HG03442 (cell line): ENCODE results near the gene PRPF18.

ENCODE experiments used
- ATAC-seq: cut with Tn5 transposase; IDR thresholded peaks from one replicate; pipeline ENCODE4 v1.9.1; 2021; ENCODE audit warnings: mild to moderate bottlenecking, moderate library complexity; ENCODE audit not compliant: unreplicated experiment

Gene PRPF18

GRCh38 chr10:13665516-13666262 is 78.9 kb downstream of the PRPF18 start:
- no peak for ATAC-seq

- no peak for ATAC-seq
Measured at GRCh38 chr10:13668126-13668525, 81.4 kb downstream of the PRPF18 start.

DNA sequence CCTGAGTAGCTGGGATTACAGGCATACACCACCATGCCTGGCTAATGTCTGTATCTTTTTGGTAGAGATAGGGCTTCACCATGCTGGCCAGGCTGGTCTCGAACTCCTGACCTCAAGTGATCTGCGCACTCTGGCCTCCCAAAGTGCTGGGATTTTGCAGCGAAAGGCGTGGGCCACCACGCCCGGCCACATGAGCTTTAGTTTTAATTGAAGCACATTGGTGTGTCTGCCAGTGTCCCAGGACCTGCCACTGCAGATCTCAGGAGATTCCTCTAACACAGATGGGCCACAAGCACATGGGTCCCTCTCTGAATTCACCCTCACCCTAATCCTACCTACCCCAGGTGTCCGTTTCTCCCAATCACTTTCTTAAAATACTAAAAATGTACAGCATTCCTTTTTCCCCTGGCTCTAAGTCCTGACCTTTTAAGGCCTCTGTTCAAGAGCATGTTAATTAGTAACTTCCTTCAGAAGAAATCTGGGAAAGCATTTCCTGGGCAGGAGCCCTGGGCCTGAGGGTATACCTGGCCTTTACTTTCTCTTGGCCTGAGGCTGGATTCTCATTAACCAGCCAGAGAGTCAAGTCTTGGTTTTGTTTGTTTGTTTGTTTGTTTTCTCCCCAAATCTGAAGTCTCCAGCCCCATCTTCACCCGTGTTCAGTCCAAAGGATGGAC is 82.6 kb downstream of the PRPF18 start:
- ATAC-seq = no peak

- ATAC-seq = no peak
Measured at GRCh38 chr10:13669901-13670300, 83.1 kb downstream of the PRPF18 start.

- no peak for ATAC-seq
Measured at GRCh38 chr10:13670311-13670710, 83.5 kb downstream of the PRPF18 start.

DNA sequence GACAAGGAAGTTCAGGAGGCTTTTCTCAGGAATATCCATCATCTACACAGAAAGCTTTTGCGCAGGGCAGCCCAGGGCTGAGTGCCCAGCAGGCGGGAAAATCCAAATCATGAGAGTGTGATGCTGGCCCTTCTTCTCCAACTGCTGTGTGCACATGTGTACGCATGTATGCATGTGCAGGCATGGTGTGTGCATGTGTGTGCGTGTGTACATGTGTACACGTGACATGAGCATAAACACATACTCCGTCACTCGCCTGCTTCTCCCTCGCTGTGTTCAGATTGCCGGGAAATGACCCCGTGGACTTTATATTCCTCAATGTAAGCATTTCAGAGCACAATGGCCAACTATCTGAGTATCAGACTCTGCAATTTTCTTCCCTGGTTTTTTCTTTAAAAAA is 85.1 kb downstream of the PRPF18 start:
- no peak for ATAC-seq

- no peak for ATAC-seq
Measured at GRCh38 chr10:13672548-13672947, 85.8 kb downstream of the PRPF18 start.

DNA sequence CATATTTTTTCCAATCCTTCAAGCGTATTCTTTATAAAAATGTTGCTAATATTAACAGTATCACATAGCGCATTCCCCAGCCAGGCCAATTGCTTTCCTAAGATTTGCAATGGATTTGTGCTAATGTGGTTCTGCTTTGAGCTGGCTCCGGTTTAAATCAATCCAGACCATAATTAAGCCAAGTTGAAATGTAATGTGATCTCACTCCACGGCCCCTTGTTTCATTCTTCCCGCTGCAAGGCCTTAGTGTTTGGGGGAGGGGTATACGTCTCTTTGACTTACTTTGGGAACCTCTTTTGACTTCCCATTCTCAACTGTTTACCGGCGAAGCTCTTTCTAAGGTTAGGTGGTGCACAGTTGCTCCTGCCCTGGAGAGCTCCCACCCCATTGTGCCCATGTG is 86.4 kb downstream of the PRPF18 start:
- no peak for ATAC-seq

DNA sequence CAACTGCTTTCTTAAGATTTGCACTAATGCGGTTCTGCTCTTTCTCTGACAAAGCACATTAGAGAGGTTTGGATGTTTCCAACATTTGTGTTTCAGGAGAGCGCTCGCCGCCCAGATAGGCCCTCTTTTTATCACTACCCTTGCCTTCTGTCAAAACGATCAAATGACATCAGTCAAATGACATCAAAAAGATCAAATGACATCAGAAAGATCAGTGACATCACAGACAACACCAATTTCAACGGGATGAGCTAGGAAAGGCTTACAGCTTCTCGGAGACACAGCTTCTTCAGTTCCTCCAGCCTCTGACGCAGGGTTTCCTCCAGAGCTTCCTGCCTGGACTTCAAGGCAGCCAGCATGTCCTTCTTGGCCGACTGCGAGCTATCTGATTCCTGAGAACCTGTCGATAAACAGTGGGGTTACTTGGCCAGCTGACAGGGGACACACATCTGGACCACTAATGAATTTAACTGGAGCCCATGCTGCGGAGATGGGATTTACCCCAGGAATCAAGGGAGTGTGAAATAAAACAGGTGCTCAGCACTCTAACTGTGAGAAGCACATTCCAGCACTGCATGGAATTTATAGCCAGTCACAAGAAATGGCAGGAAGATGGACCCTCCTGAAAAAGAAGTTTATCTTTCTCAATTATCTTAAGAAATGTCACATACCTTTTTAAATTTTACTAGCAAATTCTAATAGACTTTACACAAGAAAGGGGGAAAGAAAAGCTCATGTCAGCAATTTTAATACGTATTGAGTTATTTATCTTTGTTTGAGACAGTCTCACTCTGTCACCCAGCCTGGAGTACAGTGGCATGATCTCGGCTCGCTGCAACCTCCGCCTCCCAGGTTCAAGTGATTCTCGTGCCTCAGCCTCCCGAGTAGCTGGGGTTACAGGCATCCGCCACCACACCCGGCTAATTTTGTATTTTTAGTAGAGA is 88.2 kb downstream of the PRPF18 start:
- no peak for ATAC-seq

DNA sequence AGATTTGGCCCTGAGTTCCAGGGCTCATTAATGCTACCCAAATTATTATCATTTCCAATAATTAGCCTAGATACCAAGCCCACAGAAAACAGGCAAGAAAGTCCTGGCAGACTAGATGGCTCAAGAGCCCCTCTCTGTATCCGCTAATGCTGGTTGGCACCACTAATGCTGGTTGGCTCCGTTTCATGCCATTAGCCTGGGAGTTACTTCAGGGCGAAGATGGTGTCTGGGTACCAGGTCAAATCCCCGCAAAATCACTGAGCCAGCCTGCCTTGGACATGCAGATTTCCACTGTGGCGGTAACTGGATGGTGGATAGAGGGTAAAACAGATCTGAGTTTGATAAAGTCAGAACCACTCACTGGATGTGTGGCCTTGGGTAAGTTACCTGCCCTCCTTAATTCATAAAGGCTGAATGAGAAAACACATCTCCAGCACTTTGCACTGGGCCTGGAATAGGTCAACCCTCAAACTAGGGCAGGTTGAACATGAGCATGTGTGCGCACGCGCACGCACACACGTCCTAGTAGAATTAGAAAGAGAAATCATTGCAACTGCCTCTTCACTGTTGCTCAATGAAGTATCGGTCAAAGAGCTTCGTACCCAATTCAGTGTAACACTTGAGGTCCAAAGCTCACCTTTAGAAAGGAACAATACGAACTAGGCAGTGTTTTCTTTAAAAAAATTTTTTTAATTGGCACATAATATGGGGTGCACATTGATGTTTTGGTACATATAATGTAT is 91.5 kb downstream of the PRPF18 start:
- no peak for ATAC-seq
